ENCODE measurements around the gene APOC3. TPM values are rescaled to one million over a fixed set of nuclear protein-coding genes. Genes with fewer than 3 reads are reported as not detected.

The APOC3 gene
- total and polyA plus RNA-seq, 10 of the 15 experiments (the other 5 are each of a cell fraction or from before 2014, with no cell fraction given), result 1.9 TPM; not detected in 9

DNA sequence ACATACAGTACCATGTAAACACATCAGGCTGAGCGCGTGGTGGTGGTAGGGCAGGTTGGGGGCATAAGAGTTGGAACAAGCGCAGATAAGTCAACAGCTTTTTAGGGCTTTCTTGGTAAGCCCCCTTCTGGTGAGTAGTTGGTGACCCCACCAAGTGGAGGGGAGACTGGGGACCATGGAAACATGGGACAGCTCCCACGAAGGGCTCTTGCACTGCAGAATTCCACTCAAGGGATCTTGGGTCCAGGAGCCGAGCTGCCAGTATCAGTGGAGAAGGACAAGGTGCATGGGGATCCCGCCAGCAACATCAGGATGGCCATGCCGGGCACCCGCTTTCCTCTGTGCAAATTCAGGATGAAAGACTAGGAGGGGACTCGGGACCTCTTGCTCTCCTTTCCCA is 14.0 kb downstream of the APOC3 start (continued):
- TF ChIP-seq DPF2 (IDR thresholded peaks at IDR 0.05) (no peak), ZNF217 (IDR thresholded peaks at IDR 0.05) (no peak), SREBF2 (IDR thresholded peaks at IDR 0.05; ENCODE audit: low read length) (no peak), IKZF2 (IDR thresholded peaks at IDR 0.05) (no peak)
- TF ChIP-seq, protein P1, sequence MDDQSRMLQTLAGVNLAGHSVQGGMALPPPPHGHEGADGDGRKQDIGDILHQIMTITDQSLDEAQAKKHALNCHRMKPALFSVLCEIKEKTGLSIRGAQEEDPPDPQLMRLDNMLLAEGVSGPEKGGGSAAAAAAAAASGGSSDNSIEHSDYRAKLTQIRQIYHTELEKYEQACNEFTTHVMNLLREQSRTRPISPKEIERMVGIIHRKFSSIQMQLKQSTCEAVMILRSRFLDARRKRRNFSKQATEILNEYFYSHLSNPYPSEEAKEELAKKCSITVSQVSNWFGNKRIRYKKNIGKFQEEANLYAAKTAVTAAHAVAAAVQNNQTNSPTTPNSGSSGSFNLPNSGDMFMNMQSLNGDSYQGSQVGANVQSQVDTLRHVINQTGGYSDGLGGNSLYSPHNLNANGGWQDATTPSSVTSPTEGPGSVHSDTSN (IDR thresholded peaks at IDR 0.05; ENCODE audit: insufficient replicate concordance, low read depth, low read length), result no peak

DNA sequence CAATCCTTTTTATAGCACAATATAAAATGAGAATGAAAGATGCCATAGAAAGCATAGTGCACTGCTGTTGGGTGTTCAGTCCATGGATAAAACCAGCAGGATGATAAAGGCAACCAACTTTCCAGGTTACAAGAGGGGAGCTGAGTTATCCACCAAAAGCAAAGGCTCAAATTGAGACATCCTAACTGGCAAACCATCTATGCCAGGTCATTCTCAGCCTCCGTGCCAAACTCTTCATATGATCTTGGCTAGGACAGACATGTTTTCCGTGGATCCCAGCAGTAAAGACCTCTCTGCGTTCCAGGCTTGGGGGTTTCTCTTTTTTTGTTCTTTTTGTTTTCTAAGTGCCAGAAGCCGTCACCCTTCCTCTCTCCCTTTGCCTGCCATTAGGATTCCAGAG is 15.0 kb downstream of the APOC3 start:
- Histone ChIP-seq H3K27ac (ENCODE audit: control insufficient read depth, insufficient read depth) (no peak overlapping the region), H3K27me3 (replicated peaks in 1 of 2; ENCODE audit: control insufficient read depth in 2 of 2, insufficient read depth in 2 of 2, low read length in 1 of 2) (no peaks in the 10 kb centered on the region), H3K79me2 (ENCODE audit: control insufficient read depth, insufficient read depth, low read length) (no peaks in the 10 kb centered on the region), H3K36me3 (ENCODE audit: control insufficient read depth in 2 of 2, insufficient read depth in 2 of 2, low read length in 1 of 2) (peaks cover 14 to 20% of the 10 kb centered on the region in 2 experiments; a peak in 3 of 4 replicates), H4K20me1 (ENCODE audit: control insufficient read depth, insufficient read depth) (no peaks in the 10 kb centered on the region), H3K9me3 (replicated peaks; ENCODE audit: control insufficient read depth, insufficient read depth, low read length) (no peaks in the 10 kb centered on the region), H2AFZ (ENCODE audit: control insufficient read depth, low read depth, low read length) (no peak overlapping the region), H3K9ac (ENCODE audit: control insufficient read depth, insufficient read depth, low read length) (no peak overlapping the region), H3K4me2 (ENCODE audit: control insufficient read depth, insufficient read depth) (no peak overlapping the region), H3K4me3 (no peak overlapping the region), H3K4me1 (ENCODE audit: control insufficient read depth, insufficient read depth, low read length) (no peaks in the 10 kb centered on the region)
- RAD21 ChIA-PET (ENCODE audit: unreplicated experiment), result no interaction called here
- in situ Hi-C loops (cut with MboI) (no loop called here), intact Hi-C loops (cut with micrococcal nuclease; ENCODE audit: unreplicated experiment) (no loop called here)
- no TSS peak for BruUV-seq (replicated peaks)
- TF ChIP-seq NFXL1 (IDR thresholded peaks at IDR 0.05; ENCODE audit: borderline replicate concordance) (no peak), SREBF1 (IDR thresholded peaks at IDR 0.05; ENCODE audit: low read length) (no peak), KLF5 (IDR thresholded peaks at IDR 0.05; ENCODE audit: partially characterized antibody) (no peak), YBX1 (IDR thresholded peaks at IDR 0.05) (no peak), EP300 (IDR thresholded peaks at IDR 0.05; ENCODE audit: borderline replicate concordance in 1 of 2, control insufficient read depth in 1 of 2, low read depth in 2 of 2, low read length in 2 of 2) (no peak), MTA2 (IDR thresholded peaks at IDR 0.05; ENCODE audit: low read depth) (no peak), JUNB (IDR thresholded peaks at IDR 0.05) (no peak), CREM (IDR thresholded peaks at IDR 0.05; ENCODE audit: low read depth) (no peak), POLR2A (IDR thresholded peaks at IDR 0.05; ENCODE audit: low read depth, low read length) (no peak)
- TF ChIP-seq, protein P2, sequence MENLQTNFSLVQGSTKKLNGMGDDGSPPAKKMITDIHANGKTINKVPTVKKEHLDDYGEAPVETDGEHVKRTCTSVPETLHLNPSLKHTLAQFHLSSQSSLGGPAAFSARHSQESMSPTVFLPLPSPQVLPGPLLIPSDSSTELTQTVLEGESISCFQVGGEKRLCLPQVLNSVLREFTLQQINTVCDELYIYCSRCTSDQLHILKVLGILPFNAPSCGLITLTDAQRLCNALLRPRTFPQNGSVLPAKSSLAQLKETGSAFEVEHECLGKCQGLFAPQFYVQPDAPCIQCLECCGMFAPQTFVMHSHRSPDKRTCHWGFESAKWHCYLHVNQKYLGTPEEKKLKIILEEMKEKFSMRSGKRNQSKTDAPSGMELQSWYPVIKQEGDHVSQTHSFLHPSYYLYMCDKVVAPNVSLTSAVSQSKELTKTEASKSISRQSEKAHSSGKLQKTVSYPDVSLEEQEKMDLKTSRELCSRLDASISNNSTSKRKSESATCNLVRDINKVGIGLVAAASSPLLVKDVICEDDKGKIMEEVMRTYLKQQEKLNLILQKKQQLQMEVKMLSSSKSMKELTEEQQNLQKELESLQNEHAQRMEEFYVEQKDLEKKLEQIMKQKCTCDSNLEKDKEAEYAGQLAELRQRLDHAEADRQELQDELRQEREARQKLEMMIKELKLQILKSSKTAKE (IDR thresholded peaks at IDR 0.05; ENCODE audit: low read depth, poor library complexity, severe bottlenecking), result no peak
- WGBS (ENCODE audit: insufficient coverage, insufficient replicate concordance, low lambda C conversion rate, missing lambda C conversion rate), result 92% methylated on average over 4 of the region's 4 CpGs
- CTCF ChIA-PET, result interaction anchor here (0.8 to 1.6 kb wide), 2 partner anchors 12 to 54 kb away, joined by 3 read pairs; partner anchors contain the start of gene APOA5
- SMC1A ChIA-PET (ENCODE audit: uncharacterized antibody, unreplicated experiment), result no interaction called here
- FAIRE-seq (no peak), ATAC-seq (no peak), DNase-seq (ENCODE audit: low read depth, low spot score) (no peak)
- POLR2A ChIA-PET, result interaction anchor here (0.6 kb wide), 1 partner anchor 316 kb away, joined by 5 read pairs; no protein-coding TSS in a partner anchor
